Left ventricle myocardium superior (tissue), 1 donor: ENCODE measurements around the gene SCAF8. TPM values are rescaled to one million over a fixed set of nuclear protein-coding genes. Genes with fewer than 3 reads are reported as not detected.

Experiments
- ATAC-seq: fragments of 200-7000 bp; cut with Tn5 transposase; one replicate; pipeline ENCODE4 v1.9.1; 2020; ENCODE audit warnings: mild to moderate bottlenecking, moderate library complexity
- DNase-seq: peaks from one replicate; pipeline ENCODE4 v3.0.0-alpha.2; 2020
- intact Hi-C: fragments of 100-400 bp; cut with micrococcal nuclease; formaldehyde crosslinking; loops from one replicate; pipeline ENCODE4 v1.11.0; 2022
- microRNA-seq: library from miRNA; unstranded; fragments of <30 nt; microRNA quantifications from one replicate; pipeline ENCODE4 v1.2.0, GENCODE V29; 2020; ENCODE audit warnings: borderline number of aligned reads
- total RNA-seq: library from RNA; stranded (reverse); fragmentation: NEBNext Ultra II Directional; extraction: Animal tissue kit (Norgen Biotek cat#: 25700); gene quantifications from one replicate; pipeline ENCODE4 v1.2.1, GENCODE V29; 2021
- donor health status: DM: no; HTN: yes; CAD: no; lungs with severe emphysema.

The SCAF8 gene
- total RNA-seq, 1 donor from 2014 or later, result 52.8 TPM

GRCh38 chr6:154865291-154865690, 132.1 kb downstream of the SCAF8 start:
- intact Hi-C loops, result loop anchor here (5.0 kb wide), 1 partner anchor 307 kb away; no protein-coding TSS in a partner anchor
- ATAC-seq (peak; percentile 32), DNase-seq (no peak)

GRCh38 chr6:154868143-154868594, 135.0 kb downstream of the SCAF8 start:
- DNase-seq (no peak), ATAC-seq (peak; percentile 46)
- intact Hi-C loops, result loop anchor here (5.0 kb wide), 1 partner anchor 304 kb away; no protein-coding TSS in a partner anchor

GRCh38 chr6:154872542-154873114, 139.4 kb downstream of the SCAF8 start:
- ATAC-seq (peak; percentile 47), DNase-seq (no peak)
- intact Hi-C loops, result no loop called here

GRCh38 chr6:154873546-154873945, 140.3 kb downstream of the SCAF8 start:
- DNase-seq, result no peak
- ATAC-seq, result no peak
- intact Hi-C loops, result no loop called here

- ATAC-seq (no peak), DNase-seq (no peak)
- intact Hi-C loops, result no loop called here
Observed at GRCh38 chr6:154874773-154875592, 141.8 kb downstream of the SCAF8 start.

GRCh38 chr6:154876486-154877280, 143.5 kb downstream of the SCAF8 start:
- intact Hi-C loops, result no loop called here
- DNase-seq, result no peak
- no peak for ATAC-seq

GRCh38 chr6:154878871-154879491, 145.8 kb downstream of the SCAF8 start:
- no peak for DNase-seq
- no peak for ATAC-seq
- intact Hi-C loops, result no loop called here

GRCh38 chr6:154882107-154882506, 148.9 kb downstream of the SCAF8 start:
- intact Hi-C loops, result no loop called here
- ATAC-seq, result peak; percentile 27
- no peak for DNase-seq

Small RNA genes within 50 kb of the gene (microRNA-seq; reads per million reads assigned to microRNA genes)
- not detected for gene MIR1273C

Other genes with a start within 250 kb of the SCAF8 start
- gene CNKSR3, start 222.7 kb upstream of the SCAF8 start, total RNA-seq, result 20.6 TPM